Occipital lobe (tissue), 2 donors: ENCODE measurements around the gene RGS2. TPM values are rescaled to one million over a fixed set of nuclear protein-coding genes. Genes with fewer than 3 reads are reported as not detected.

Source experiments
- DNase-seq: peaks from one replicate; lab custom pipeline; 2025; lab: John Stamatoyannopoulos, UW
- total RNA-seq: library from RNA; depleted of rRNA; stranded (reverse); fragments of >200 nt; gene quantifications from one replicate; pipeline ENCODE4 v1.2.3, GENCODE V29; 2014

The RGS2 gene
- total RNA-seq, 1 donor from 2014 or later: 23.2 TPM

GRCh38 chr1:192795916-192796618 lies 12.8 kb upstream of the RGS2 start:
- DNase-seq: no peak

GRCh38 chr1:192797143-192797542 lies 11.7 kb upstream of the RGS2 start:
- DNase-seq: no peak

- DNase-seq: no peak
These were observed 10.9 kb upstream of the RGS2 start for GRCh38 chr1:192797891-192798290.

GRCh38 chr1:192801451-192801850 lies 7.4 kb upstream of the RGS2 start:
- DNase-seq: no peak

GRCh38 chr1:192802406-192802805 lies 6.4 kb upstream of the RGS2 start:
- DNase-seq: no peak

GRCh38 chr1:192803501-192803900 lies 5.3 kb upstream of the RGS2 start:
- DNase-seq: no peak

GRCh38 chr1:192805832-192806323 lies 3.0 kb upstream of the RGS2 start:
- DNase-seq: no peak

- DNase-seq: no peak
These were observed 1.4 kb upstream of the RGS2 start for GRCh38 chr1:192807211-192808162.

GRCh38 chr1:192808163-192808517 lies 699 bp upstream of the RGS2 start:
- DNase-seq: no peak

GRCh38 chr1:192809307-192810252 lies 741 bp downstream of the RGS2 start:
- peak; percentile 45 for DNase-seq

- DNase-seq: no peak
These were observed 1.5 kb downstream of the RGS2 start for GRCh38 chr1:192810253-192810880.

- no peak for DNase-seq
These were observed 2.2 kb downstream of the RGS2 start for GRCh38 chr1:192811006-192811405.

GRCh38 chr1:192811594-192812239 lies 2.9 kb downstream of the RGS2 start:
- no peak for DNase-seq

- no peak for DNase-seq
These were observed 3.8 kb downstream of the RGS2 start for GRCh38 chr1:192812420-192813209.

GRCh38 chr1:192814805-192815204 lies 6.0 kb downstream of the RGS2 start:
- no peak for DNase-seq

- no peak for DNase-seq
These were observed 8.4 kb downstream of the RGS2 start for GRCh38 chr1:192817246-192817645.

GRCh38 chr1:192821296-192821695 lies 12.5 kb downstream of the RGS2 start:
- no peak for DNase-seq

GRCh38 chr1:192824511-192824910 lies 15.7 kb downstream of the RGS2 start:
- DNase-seq: no peak

GRCh38 chr1:192826791-192827546 lies 18.1 kb downstream of the RGS2 start:
- DNase-seq: no peak
